ENCODE data around the gene ERBIN.

GRCh38 chr5:65978251-65978650 is 51.9 kb downstream of the ERBIN start:
- TF ChIP-seq ATF7 (IDR thresholded peaks at IDR 0.05; ENCODE audit: low read depth) (no peak), ATF2 (IDR thresholded peaks at IDR 0.05; ENCODE audit: low read length) (no peak), CTCF (IDR thresholded peaks at IDR 0.05 in 2 of 3, conservative IDR thresholded peaks at IDR 0.05 in 1 of 3; ENCODE audit: control insufficient read depth in 2 of 3, extremely low read depth in 1 of 3, insufficient read depth in 1 of 3, low read depth in 3 of 3, low read length in 3 of 3) (no peak), SIN3A (IDR thresholded peaks at IDR 0.05; ENCODE audit: low read depth, low read length) (no peak), SRF (IDR thresholded peaks at IDR 0.05; ENCODE audit: low read depth in 2 of 2, low read length in 2 of 2) (no peak), POLR2AphosphoS5 (IDR thresholded peaks at IDR 0.05; ENCODE audit: low read length) (no peak)

Measured in GM12878 (cell line).